ENCODE data around the gene PTTG2.
A peak's percentile ranks its signal among the peaks of the same experiment; 100 is the strongest.

Gene PTTG2

GRCh38 chr4:37980246-37980645 lies 20.0 kb downstream of the PTTG2 start:
- H3K9ac ChIP-seq (ENCODE audit: low read length): no peak overlapping the region
- peaks cover 32% of the 10 kb centered on the region for H3F3A ChIP-seq (ENCODE audit: insufficient read depth)
- peaks cover 27% of the 10 kb centered on the region for H3K79me2 ChIP-seq (ENCODE audit: insufficient read depth, low read length)

GRCh38 chr4:37981425-37981824 lies 21.2 kb downstream of the PTTG2 start:
- H3K9me2 ChIP-seq (replicated peaks; ENCODE audit: insufficient read depth, low read length): no peaks in the 10 kb centered on the region
- no peaks in the 10 kb centered on the region for H3K27me3 ChIP-seq (ENCODE audit: low read length)
- H3K27ac ChIP-seq (ENCODE audit: low read depth, low read length): no peak overlapping the region
- H4K20me1 ChIP-seq (ENCODE audit: low read depth, low read length): peaks cover 19% of the 10 kb centered on the region
- H3K9me3 ChIP-seq (ENCODE audit: insufficient read depth, low read length): no peaks in the 10 kb centered on the region
- no peaks in the 10 kb centered on the region for H3K36me3 ChIP-seq (ENCODE audit: low read length)
- TF ChIP-seq CTCF (IDR thresholded peaks at IDR 0.05; ENCODE audit: insufficient read depth, low read length, poor library complexity, severe bottlenecking) (no peak), EZH2phosphoT487 (conservative IDR thresholded peaks at IDR 0.05; ENCODE audit: low read length) (no peak)
- no peak overlapping the region for H3K4me2 ChIP-seq (ENCODE audit: low read depth, low read length, poor library complexity, severe bottlenecking)
- peaks cover 25% of the 10 kb centered on the region for H3F3A ChIP-seq (ENCODE audit: insufficient read depth)
- H3K79me2 ChIP-seq (ENCODE audit: insufficient read depth, low read length): peaks cover 35% of the 10 kb centered on the region
- no peak overlapping the region for H3K9ac ChIP-seq (ENCODE audit: low read length)
- H3K4me3 ChIP-seq (ENCODE audit: insufficient read depth, low read length, poor library complexity, severe bottlenecking): no peak overlapping the region
- no peak overlapping the region for H2AFZ ChIP-seq (ENCODE audit: low read depth, low read length, severe bottlenecking)

More at GRCh38 chr4:37980246-37980645, 20.0 kb downstream of the PTTG2 start:
- Histone ChIP-seq H3K36me3 (ENCODE audit: low read length) (no peaks in the 10 kb centered on the region), H3K27ac (ENCODE audit: low read depth, low read length) (no peak overlapping the region), H3K27me3 (ENCODE audit: low read length) (no peaks in the 10 kb centered on the region), H3K9me3 (ENCODE audit: insufficient read depth, low read length) (no peaks in the 10 kb centered on the region), H2AFZ (ENCODE audit: low read depth, low read length, severe bottlenecking) (no peak overlapping the region), H4K20me1 (ENCODE audit: low read depth, low read length) (peaks cover 19% of the 10 kb centered on the region), H3K9me2 (replicated peaks; ENCODE audit: insufficient read depth, low read length) (no peaks in the 10 kb centered on the region), H3K4me2 (ENCODE audit: low read depth, low read length, poor library complexity, severe bottlenecking) (peak overlapping the region; percentile 95), H3K4me3 (ENCODE audit: insufficient read depth, low read length, poor library complexity, severe bottlenecking) (no peak overlapping the region)
- TF ChIP-seq CTCF (IDR thresholded peaks at IDR 0.05; ENCODE audit: insufficient read depth, low read length, poor library complexity, severe bottlenecking) (no peak), EZH2phosphoT487 (conservative IDR thresholded peaks at IDR 0.05; ENCODE audit: low read length) (no peak)

- H3K9me2 ChIP-seq (replicated peaks; ENCODE audit: insufficient read depth, low read length): no peaks in the 10 kb centered on the region
- no peak overlapping the region for H3K9ac ChIP-seq (ENCODE audit: low read length)
- no peak overlapping the region for H2AFZ ChIP-seq (ENCODE audit: low read depth, low read length, severe bottlenecking)
- H3K79me2 ChIP-seq (ENCODE audit: insufficient read depth, low read length): peaks cover 35% of the 10 kb centered on the region
- H3K36me3 ChIP-seq (ENCODE audit: low read length): no peaks in the 10 kb centered on the region
- H3K4me2 ChIP-seq (ENCODE audit: low read depth, low read length, poor library complexity, severe bottlenecking): no peak overlapping the region
- no peaks in the 10 kb centered on the region for H3K9me3 ChIP-seq (ENCODE audit: insufficient read depth, low read length)
- H4K20me1 ChIP-seq (ENCODE audit: low read depth, low read length): peaks cover 19% of the 10 kb centered on the region
- TF ChIP-seq EZH2phosphoT487 (conservative IDR thresholded peaks at IDR 0.05; ENCODE audit: low read length) (no peak), CTCF (IDR thresholded peaks at IDR 0.05; ENCODE audit: insufficient read depth, low read length, poor library complexity, severe bottlenecking) (no peak)
- no peak overlapping the region for H3K27ac ChIP-seq (ENCODE audit: low read depth, low read length)
- H3K27me3 ChIP-seq (ENCODE audit: low read length): no peaks in the 10 kb centered on the region
- peaks cover 20% of the 10 kb centered on the region for H3F3A ChIP-seq (ENCODE audit: insufficient read depth)
- no peak overlapping the region for H3K4me3 ChIP-seq (ENCODE audit: insufficient read depth, low read length, poor library complexity, severe bottlenecking)
Measured at GRCh38 chr4:37981844-37982720, 21.9 kb downstream of the PTTG2 start.
